Heart left ventricle (tissue), 13 donors: ENCODE measurements around the gene TIMP1.

Experiments
- CTCF ChIP-seq, 12 donors: fragments of 200-600 bp; sonication (generic) in 4 of 12; IDR thresholded peaks; one replicate each; pipeline versions ENCODE4 v1.5.0 to v1.8.0; 2018 to 2022; ENCODE audit warnings: antibody characterized with exemption in 12 of 12, mild to moderate bottlenecking in 5 of 12
- POLR2A ChIP-seq, 2 donors: fragments of 450-650 bp; IDR thresholded peaks; one replicate each; pipeline ENCODE4 v1.6.1; 2017; ENCODE audit warnings: antibody characterized with exemption in 2 of 2, mild to moderate bottlenecking in 2 of 2, moderate library complexity in 2 of 2
- donor health status: ischemic (EF 13 %, LVEDD 7.1; RV severe dilation, severe dysfunction).
- donor health status: DM: no; HTN: yes; CAD: no.
- donor health status: DM: no; HTN: no; CAD: no.
- donor health status: ischemic (EF 25% LVEDD 6.9; RV normal size, moderate dysfunction).
- donor health status: ischemic (EF 25% LVEDD 5.7; RV mildly dilated, moderate dysfunction).
- donor health status: ischemic (EF 35%, LVEDD 5.7; RV mildly dilated, moderate dysfunction).
- donor health status: nonischemic (EF 11% LVEDD 7.7; RV severe dilation, severe dysfunction).
- donor health status: DM: yes; HTN: yes; CAD: no.
- donor health status: PGD.
- donor health status: ischemic (EF 29% LVEDD 5.4; RV normal size, mild dysfunction).
- donor health status: nonischemic (EF 23%, LVEDD 6.1; RV moderate dilation, normal function).

GRCh38 chrX:47613082-47613481, 30.8 kb downstream of the TIMP1 start:
- TF ChIP-seq POLR2A (IDR thresholded peaks at IDR 0.05): no peak
- no peak for TF ChIP-seq CTCF (IDR thresholded peaks at IDR 0.05)
